ENCODE measurements around the gene SMIM21.

DNA sequence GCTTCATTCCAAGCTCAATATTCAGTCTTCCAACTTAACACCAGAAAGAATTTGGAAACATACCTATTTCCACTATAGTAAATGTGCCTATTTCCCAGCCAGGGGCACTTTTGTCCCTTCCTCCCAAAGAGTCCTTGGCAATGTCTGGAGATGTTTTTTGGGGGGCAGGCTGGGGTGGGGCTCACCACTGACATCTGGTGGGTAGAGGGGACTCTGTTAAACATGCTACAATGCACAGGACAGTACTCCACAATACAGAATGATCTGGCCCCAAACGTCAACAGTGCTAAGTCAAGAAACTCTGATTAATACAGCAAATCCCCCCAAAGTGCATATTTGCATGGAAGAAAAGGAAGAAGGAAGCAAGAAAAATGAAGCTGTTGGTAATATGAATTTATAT, 61.7 kb downstream of the SMIM21 start:
- TF ChIP-seq, protein P1, sequence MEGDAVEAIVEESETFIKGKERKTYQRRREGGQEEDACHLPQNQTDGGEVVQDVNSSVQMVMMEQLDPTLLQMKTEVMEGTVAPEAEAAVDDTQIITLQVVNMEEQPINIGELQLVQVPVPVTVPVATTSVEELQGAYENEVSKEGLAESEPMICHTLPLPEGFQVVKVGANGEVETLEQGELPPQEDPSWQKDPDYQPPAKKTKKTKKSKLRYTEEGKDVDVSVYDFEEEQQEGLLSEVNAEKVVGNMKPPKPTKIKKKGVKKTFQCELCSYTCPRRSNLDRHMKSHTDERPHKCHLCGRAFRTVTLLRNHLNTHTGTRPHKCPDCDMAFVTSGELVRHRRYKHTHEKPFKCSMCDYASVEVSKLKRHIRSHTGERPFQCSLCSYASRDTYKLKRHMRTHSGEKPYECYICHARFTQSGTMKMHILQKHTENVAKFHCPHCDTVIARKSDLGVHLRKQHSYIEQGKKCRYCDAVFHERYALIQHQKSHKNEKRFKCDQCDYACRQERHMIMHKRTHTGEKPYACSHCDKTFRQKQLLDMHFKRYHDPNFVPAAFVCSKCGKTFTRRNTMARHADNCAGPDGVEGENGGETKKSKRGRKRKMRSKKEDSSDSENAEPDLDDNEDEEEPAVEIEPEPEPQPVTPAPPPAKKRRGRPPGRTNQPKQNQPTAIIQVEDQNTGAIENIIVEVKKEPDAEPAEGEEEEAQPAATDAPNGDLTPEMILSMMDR (conservative IDR thresholded peaks at IDR 0.05), result no peak; the same call in 1 of the 2 replicates
- TF ChIP-seq ZFX (IDR thresholded peaks at IDR 0.05), result no peak

All from C4-2B (cell line).